ENCODE measurements around the gene COL5A1.

Gene COL5A1

GRCh38 chr9:134861595-134862334, 220.2 kb downstream of the COL5A1 start:
- TF ChIP-seq, protein P1, sequence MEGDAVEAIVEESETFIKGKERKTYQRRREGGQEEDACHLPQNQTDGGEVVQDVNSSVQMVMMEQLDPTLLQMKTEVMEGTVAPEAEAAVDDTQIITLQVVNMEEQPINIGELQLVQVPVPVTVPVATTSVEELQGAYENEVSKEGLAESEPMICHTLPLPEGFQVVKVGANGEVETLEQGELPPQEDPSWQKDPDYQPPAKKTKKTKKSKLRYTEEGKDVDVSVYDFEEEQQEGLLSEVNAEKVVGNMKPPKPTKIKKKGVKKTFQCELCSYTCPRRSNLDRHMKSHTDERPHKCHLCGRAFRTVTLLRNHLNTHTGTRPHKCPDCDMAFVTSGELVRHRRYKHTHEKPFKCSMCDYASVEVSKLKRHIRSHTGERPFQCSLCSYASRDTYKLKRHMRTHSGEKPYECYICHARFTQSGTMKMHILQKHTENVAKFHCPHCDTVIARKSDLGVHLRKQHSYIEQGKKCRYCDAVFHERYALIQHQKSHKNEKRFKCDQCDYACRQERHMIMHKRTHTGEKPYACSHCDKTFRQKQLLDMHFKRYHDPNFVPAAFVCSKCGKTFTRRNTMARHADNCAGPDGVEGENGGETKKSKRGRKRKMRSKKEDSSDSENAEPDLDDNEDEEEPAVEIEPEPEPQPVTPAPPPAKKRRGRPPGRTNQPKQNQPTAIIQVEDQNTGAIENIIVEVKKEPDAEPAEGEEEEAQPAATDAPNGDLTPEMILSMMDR (IDR thresholded peaks at IDR 0.05; ENCODE audit: insufficient read depth, low read depth, low read length, missing control alignments) = no peak
- H3K4me3 ChIP-seq (ENCODE audit: low read length) = no peak overlapping the region
- DNase-seq (ENCODE audit: low read depth) = no peak

GRCh38 chr9:134863306-134863902, 221.8 kb downstream of the COL5A1 start:
- no peak for DNase-seq (ENCODE audit: low read depth)
- TF ChIP-seq, protein P1 (IDR thresholded peaks at IDR 0.05; ENCODE audit: insufficient read depth, low read depth, low read length, missing control alignments) = no peak
- no peak overlapping the region for H3K4me3 ChIP-seq (ENCODE audit: low read length)

DNA sequence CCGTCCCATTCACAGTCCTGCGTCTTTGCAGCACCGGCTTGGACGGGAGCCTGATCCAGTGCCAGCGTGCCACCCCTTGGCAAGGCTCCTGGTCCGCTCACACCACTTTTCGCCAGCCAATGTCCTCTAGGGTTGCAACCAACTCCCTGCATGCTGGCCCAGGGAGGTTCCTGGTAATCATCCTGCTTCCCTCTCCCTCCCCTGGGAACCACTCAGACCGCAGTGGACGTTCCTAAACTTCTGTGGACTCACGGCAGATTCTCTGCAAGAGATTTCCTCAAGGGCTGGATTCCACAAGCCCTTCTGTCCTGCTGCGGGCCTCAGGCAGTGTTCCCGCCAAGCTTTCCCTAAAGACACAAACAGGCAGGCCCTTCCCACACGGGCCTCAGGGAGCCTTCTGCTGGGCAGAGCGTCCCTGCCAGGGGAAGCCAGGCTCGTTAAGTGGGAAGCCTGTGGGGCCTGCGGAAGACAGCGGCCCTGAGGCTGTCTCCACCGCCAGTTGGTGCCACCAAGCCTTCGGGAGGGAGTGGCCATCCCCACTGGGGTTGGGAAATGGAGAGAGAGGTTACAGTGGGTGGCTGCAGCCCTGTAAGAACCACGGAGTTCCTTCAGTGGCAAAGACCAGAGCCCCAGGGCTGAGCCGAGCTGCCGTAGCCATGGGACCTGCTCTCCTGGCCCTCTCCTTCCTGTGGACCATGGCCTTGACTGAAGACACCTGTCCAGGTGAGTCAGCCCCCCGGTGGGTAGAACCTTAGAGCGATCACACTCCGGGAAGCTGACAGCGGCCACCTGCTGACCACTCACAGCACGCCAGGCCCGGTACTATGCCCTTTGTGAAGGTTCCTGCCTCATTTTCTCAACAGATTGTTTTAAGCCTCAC, 222.6 kb downstream of the COL5A1 start:
- TF ChIP-seq, protein P1 (IDR thresholded peaks at IDR 0.05; ENCODE audit: insufficient read depth, low read depth, low read length, missing control alignments) = no peak
- H3K4me3 ChIP-seq (ENCODE audit: low read length) = no peak overlapping the region
- DNase-seq (ENCODE audit: low read depth) = no peak

GRCh38 chr9:134864821-134865190, 223.2 kb downstream of the COL5A1 start:
- TF ChIP-seq, protein P1 (IDR thresholded peaks at IDR 0.05; ENCODE audit: insufficient read depth, low read depth, low read length, missing control alignments) = no peak
- no peak for DNase-seq (ENCODE audit: low read depth)
- no peak overlapping the region for H3K4me3 ChIP-seq (ENCODE audit: low read length)

DNA sequence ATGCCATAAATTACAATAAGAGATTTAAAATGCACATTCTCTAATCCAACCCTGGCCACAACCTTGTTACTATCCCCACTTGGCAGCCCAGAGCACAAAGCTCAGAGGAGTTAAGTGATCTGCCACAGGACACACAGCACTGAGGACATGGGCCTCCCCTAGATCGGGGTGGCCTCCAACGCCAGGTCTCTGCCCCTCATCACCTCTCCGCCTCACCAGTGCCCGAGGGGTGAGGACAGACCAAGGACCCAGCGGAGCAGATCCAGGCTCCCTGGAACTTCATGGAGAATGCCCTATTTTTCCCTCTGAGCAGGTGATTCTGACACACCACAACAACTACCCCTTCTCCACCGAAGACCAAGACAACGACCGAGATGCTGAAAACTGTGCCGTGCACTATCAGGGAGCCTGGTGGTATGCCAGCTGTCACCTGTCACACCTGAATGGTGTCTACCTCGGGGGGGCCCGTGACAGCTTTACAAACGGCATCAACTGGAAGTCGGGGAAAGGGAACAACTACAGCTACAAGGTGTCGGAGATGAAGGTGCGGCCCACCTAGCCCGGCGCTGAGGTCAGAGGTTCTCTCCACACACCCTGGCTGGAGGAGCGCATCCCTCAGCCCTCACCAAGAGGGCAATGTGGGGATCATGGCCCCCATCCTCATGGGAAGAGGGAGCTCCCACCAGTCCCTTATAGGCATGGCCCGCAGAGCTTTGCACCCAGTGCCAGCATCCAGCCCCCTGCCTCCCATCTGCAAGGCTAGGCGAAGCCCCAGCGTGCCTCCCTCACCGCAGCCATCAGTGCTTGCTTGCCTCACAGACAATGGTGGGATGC, 226.5 kb downstream of the COL5A1 start:
- no peak overlapping the region for H3K4me3 ChIP-seq (ENCODE audit: low read length)
- TF ChIP-seq, protein P1 (IDR thresholded peaks at IDR 0.05; ENCODE audit: insufficient read depth, low read depth, low read length, missing control alignments) = no peak
- no peak for DNase-seq (ENCODE audit: low read depth)

GRCh38 chr9:134868751-134869553, 227.3 kb downstream of the COL5A1 start:
- H3K4me3 ChIP-seq (ENCODE audit: low read length) = no peak overlapping the region
- TF ChIP-seq, protein P1 (IDR thresholded peaks at IDR 0.05; ENCODE audit: insufficient read depth, low read depth, low read length, missing control alignments) = no peak
- no peak for DNase-seq (ENCODE audit: low read depth)
